CD4-positive, alpha-beta T cell treated with Interleukin-6 at 100 ng/mL for 8 hours (primary cell): Measurements from ENCODE around the gene ULK4.

Experiments
- DNase-seq: peaks from one replicate; pipeline ENCODE4 v3.0.0-alpha.2; 2020; ENCODE audit warnings: mixed read lengths, low spot score

ULK4 gene

DNA sequence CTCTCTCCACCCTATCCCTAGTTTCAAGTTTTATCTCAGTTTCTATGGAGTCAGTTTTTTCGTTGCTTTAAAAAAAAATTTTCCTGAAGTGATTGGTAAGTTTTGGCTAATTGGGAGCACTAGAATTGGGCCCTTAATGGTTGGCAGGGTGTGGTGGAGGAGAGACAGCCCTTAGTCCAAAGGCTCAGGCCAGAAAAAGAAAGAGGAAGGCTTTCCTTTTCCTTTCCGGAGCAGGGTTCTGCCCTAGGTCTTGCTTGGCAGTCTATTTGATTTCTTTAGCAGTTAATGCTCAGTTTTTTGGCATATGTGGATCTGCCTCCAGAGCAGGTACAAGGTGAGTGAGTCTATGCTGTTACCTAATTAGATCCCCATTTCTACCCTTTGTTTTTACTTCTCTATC lies 739.9 kb downstream of the ULK4 start:
- no peak for DNase-seq

DNA sequence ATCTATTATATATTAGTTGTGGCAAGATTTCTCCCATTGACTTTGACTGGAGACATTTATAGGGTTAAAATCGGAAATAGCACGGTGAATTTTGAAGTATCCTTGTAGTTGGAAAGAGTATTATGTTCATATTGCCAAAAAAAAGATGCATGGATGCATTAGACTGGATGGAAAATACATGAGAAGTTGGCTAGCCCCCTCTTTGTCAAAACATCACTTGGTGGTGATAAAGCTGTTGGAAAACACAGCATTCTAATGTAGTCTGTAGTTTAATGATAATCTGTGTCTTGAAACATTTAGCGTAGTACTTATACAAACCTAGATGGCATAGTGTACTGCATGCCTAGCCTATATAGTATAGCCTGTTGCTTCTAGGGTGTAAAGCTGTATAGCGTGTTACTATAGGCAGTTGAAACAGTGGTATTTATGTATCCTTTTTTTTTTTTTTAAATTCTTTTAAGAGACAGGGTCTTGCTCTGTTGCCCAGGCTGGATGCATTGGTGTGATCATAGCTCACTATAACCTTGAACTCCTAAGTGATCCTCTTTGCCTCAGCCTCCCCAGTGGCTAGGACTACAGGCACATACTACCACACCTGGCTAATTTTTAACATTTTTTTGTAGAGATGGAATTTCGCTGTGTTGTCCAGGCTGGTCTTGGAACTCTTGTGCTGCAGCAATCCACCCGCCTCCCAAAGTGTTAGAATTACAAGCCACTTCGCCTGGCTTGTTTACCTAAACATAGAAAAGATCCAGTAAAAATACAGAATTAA lies 740.8 kb downstream of the ULK4 start:
- DNase-seq: no peak

DNA sequence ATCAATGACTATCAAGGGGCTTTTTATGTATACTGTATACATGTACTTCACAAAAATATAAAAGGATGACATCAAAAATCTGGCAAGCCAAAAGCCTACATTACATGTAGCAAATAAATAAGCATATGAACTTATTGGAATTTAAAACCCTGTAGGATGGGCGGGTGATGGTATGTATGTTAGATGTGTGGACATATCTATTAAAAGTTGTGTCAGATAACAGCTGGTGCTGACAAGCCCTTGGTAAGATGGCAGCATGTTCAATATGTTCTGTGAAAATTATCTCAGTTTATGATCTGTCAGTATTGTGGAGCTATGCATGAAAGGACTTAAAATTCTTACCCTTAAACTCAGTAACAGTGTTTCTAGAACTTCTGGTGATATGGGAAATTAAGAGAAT lies 742.5 kb downstream of the ULK4 start:
- no peak for DNase-seq

DNA sequence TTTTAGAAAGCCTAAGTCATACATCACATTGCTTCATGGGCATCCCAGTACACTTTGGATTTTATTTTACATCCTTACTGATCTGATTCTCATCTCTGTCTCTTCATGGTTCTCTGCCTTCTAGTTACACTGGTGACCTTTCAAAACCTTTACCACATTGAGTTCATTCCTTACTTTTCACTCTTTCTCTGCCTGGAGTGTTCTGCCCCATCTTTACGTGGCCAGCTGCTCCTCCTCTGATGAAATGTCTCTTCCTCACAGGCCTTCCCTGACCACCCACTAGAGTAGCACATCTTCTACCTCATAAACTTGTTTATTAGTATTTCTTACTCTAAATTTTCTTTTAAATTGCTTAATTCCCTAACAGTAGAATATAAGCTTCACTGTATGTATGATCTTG lies 744.9 kb downstream of the ULK4 start:
- DNase-seq: no peak

DNA sequence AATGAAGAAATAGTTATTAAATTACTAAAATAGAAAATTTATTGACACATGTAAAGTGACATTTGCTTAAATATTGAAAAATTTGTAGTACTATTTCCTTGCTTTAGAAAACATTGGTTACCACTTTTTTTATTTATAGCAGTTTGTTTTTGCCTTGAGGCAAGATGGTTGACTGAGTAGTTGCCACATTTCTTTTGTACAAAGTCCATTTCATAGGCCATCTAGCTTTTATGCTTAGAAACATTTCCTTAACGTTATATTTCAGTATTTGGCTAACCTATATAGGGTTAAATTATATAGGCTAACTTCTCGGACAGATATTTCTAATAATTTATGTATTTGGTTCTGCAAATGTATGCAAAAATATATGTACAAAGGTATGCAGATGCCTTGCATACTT lies 745.5 kb downstream of the ULK4 start:
- DNase-seq: no peak

GRCh38 chr3:41213588-41213987 lies 748.3 kb downstream of the ULK4 start:
- DNase-seq: no peak

GRCh38 chr3:41212088-41212487 lies 749.8 kb downstream of the ULK4 start:
- DNase-seq: no peak

DNA sequence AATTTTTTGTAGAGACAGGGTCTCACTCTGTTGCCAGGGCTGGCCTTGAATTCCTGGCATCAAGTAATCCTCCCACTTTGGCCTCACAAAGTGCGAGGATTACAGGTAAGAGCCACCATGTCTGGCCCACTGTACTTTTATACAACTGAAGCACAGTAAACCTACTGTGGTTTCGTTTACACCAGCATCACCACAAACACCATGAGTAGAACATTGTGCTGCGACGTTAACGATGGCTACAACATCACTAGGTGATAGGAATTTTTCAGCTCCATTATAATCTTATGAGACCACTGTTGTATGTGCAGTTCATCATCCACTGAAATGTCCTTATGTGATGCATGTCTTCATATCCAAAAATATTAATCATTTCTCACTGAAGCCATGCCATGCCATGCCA lies 750.9 kb downstream of the ULK4 start:
- DNase-seq: no peak

DNA sequence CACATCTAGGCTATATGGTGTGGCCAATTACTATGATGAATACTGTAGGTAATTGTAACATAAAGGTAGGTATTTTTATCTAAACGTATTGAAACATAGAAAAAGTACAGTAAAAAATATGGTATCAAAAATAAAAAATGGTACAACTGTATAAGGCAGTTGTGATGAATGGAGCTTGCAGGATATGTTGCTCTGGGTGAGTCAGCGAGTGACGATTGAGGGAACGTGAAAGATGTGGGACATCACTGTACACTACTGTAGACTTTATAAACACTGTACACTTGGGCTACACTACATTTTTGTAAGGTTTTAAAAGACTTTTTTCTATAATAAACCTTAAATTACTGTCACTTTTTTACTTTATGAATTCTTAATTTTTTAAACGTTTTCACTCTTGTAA lies 752.3 kb downstream of the ULK4 start:
- no peak for DNase-seq

DNA sequence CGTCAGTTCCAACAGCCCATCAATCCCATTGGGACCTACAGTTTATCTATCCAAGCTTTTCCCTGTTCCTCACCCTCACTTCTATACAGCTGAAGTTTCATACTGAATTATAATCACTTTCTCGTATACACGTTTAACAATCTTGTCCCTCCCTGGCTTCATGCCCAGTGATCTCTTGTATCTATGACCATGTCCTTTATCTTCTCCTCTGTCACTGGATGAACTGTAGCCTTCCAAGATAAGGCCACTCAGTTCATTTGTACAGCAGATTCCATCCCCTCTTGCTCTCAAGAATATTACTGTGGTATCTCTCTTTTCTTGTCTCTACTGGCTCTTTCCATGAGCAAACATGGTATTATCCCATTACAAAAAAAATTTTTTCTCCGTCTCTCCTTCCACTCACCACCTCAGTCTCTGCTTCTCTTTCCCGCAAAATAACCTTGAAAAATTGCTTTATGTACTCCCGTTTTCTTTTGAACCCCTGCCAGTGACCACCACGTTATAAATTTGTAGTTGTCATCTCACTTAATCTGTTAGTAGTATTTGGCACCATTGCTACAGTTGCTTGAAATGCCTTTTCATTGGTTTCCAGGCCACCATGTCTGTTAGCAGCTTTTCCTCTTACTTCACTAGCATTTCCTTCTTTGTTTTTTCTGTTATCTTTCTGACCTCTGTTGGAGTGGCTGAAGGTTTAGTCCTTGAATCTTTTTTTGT lies 753.2 kb downstream of the ULK4 start:
- DNase-seq: no peak

- no peak for DNase-seq
Measured at GRCh38 chr3:41207355-41207754, 754.5 kb downstream of the ULK4 start.

DNA sequence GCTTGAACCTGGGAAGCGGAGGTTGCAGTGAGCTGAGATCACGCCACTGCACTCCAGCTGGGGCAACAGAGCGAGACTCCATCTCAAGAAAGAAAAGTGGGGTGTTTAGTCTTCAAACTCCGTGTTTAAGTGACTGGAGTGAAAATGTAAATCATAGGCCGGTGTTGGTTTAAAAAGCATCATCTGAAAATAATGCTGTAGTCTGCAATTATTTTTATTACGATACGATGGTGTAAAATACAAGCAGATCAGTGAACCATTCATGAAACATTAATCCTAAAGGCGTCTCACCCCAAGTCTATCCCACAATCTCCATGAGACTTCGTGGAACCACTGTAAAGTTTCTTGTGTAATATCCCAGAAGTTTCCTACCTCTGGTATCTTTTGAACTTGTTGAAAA lies 756.3 kb downstream of the ULK4 start:
- no peak for DNase-seq

- DNase-seq: no peak
Measured at GRCh38 chr3:41204369-41204768, 757.5 kb downstream of the ULK4 start.

GRCh38 chr3:41202834-41203345 lies 759.0 kb downstream of the ULK4 start:
- DNase-seq: no peak

DNA sequence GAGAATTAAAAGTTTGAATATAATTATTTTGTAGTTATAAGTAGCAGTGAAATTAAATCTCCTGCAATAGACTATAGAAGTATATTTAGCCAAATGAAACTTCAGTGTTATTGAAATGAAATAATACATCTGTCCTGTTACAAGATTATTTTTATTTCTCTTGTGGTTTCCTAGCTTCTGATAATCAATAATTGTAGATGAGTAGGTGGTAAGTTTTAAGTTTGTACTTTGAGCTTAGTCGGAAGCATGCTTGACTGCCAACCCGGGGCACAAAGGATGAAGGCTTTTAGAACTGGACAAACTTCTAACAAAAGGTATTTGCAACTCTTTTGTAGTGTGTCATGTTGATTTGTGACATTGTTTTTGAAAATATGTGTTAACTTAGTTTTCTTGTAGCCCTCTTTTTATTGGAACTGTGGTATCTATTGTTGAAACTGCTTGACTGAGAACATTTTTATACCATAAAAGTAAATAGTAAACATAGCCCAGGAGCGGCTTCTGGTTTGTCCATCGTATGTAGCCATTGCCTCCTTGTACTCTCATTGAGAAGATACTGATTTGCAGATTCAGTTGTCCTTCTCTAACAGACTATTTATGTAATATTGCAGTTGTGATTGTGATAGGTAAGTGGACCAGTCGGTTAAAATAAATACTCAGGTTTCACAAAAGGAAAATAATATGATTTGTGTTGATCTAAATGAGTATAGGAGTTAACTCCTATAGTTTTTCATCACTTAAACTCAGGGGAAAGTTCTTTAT lies 759.6 kb downstream of the ULK4 start:
- DNase-seq: no peak

DNA sequence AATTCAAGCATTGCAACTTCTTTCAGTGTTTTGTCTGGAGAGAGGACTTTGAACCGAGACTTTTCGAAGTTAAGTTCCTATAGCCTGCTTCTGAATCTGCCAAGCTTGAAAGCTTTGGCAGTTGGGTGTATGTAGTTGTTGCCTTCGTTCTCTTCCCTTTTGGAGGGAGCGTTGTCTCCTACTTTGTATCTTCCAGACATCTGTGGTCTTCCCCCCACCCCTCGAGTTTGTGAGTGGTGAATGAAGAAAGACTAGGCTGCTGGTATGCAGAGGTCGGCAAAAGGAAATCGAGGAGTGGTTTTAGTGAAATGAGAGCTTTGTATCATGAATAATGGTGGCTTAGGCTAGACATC lies 761.3 kb downstream of the ULK4 start:
- DNase-seq: peak; percentile 12

- DNase-seq: peak; percentile 40
Measured at GRCh38 chr3:41199866-41200668, 761.8 kb downstream of the ULK4 start.

DNA sequence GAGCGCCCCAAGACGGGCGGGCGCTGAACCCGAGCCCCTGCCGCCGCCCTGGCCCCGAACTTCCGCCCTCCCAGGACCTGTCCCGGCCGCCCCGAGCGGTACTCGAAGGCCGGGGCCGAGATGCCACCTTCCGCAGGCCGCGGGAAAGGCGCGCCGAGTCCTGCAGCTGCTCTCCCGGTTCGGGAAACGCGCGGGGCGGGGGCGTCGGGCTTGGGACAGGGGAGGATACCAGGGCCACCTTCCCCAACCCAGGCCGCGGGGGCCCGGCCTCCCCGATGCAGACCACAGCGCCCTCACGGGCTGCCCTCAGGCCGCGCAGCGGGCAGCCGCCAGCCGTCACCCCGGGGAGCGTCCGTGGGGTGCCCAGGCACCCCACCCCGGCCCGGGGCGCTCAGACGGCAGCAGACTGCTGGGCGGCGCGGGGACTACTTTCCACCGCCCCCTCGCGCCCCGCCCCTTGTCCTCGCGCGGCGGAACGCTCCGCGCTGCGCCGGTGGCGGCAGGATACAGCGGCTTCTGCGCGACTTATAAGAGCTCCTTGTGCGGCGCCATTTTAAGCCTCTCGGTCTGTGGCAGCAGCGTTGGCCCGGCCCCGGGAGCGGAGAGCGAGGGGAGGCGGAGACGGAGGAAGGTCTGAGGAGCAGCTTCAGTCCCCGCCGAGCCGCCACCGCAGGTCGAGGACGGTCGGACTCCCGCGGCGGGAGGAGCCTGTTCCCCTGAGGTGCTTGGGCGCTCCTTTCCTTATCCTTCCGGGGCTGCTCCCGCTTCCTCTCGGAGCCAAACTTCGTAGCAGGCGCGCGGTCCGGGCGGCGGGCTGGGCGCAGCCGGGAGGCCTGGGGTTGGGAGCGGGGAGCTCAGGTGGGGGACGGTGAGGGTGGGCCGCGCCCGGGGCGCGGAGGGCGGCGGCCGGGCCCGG lies 762.7 kb downstream of the ULK4 start, which contains the start of gene CTNNB1:
Gene CTNNB1 (plus strand): TSS at position 556 of the 916 bp plus-strand sequence. CDS start 24,564 bp downstream, outside the sequence.
- DNase-seq: peak; percentile 85

DNA sequence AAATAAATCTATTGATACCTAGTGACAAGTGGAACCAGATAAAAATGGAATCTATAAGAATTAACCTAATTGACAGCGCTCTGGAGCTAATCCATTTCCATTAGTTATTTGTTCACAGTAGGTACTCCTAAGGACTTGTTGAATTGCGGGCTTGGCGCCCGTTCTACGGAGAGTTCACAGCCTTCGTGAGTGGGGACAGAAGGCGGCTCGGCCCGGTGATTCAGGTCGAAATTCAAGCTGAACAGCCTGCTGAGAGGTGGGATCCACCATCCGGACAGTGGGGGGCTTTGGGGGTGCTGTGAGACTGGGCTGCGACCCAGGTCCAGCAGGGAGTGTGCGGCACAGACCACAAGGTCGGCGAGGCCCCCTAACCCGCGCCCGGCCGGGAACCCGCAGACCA lies 763.4 kb downstream of the ULK4 start:
- peak; percentile 2 for DNase-seq

DNA sequence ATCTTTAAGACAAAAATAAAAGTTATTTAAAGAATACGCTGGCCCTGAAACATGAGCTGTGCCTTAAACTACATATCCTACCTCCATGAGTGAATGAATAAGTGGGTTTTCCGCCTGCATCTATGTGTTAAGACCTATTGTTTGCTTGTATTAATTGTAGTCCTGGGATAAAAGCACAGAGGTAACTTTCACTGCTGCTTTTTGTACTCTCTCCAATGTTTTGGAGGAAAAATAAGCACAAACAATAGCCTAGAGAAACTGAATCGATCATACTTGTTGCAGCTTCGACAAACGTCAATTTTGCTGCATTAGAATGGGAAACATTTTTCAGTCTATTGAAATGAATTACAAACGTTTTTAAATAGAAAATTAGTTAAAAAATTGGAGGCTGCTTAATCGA lies 763.9 kb downstream of the ULK4 start:
- DNase-seq: no peak
